GM21360 (cell line): ENCODE results near the gene RAB4B.
A peak's percentile ranks its signal among the peaks of the same experiment; 100 is the strongest.
"Not testable (repeated sequence)": the region's sequence is repeated elsewhere in the genome, so short reads cannot be mapped to it uniquely, and the experiment has no call there.

Source experiments
- ATAC-seq: cut with Tn5 transposase; IDR thresholded peaks from one replicate; pipeline ENCODE4 v1.9.1; 2021; ENCODE audit warnings: mild to moderate bottlenecking, moderate library complexity; ENCODE audit not compliant: unreplicated experiment

The RAB4B gene

GRCh38 chr19:40801426-40802299, 23.6 kb downstream of the RAB4B start:
- no peak for ATAC-seq

- no peak for ATAC-seq
These were observed 24.5 kb downstream of the RAB4B start for GRCh38 chr19:40802300-40803169.

GRCh38 chr19:40803170-40803856, 25.3 kb downstream of the RAB4B start:
- ATAC-seq = no peak

GRCh38 chr19:40803857-40804782, 26.1 kb downstream of the RAB4B start:
- ATAC-seq = no peak

- no peak for ATAC-seq
These were observed 26.8 kb downstream of the RAB4B start for GRCh38 chr19:40804783-40805242.

GRCh38 chr19:40805258-40805868, 27.3 kb downstream of the RAB4B start:
- ATAC-seq = no peak

GRCh38 chr19:40806423-40807146, 28.5 kb downstream of the RAB4B start:
- ATAC-seq = no peak

- ATAC-seq = no peak
These were observed 29.3 kb downstream of the RAB4B start for GRCh38 chr19:40807147-40808020.

GRCh38 chr19:40808021-40808325, 29.9 kb downstream of the RAB4B start:
- no peak for ATAC-seq

- no peak for ATAC-seq
These were observed 30.4 kb downstream of the RAB4B start for GRCh38 chr19:40808497-40808896.

GRCh38 chr19:40809358-40810086, 31.5 kb downstream of the RAB4B start:
- ATAC-seq = no peak

- no peak for ATAC-seq
These were observed 32.1 kb downstream of the RAB4B start for GRCh38 chr19:40810160-40810559.

GRCh38 chr19:40810649-40811408, 32.8 kb downstream of the RAB4B start:
- ATAC-seq = peak; percentile 47

GRCh38 chr19:40811478-40812341, 33.7 kb downstream of the RAB4B start:
- ATAC-seq = no peak

GRCh38 chr19:40812571-40812970, 34.5 kb downstream of the RAB4B start:
- not testable (repeated sequence) for ATAC-seq

GRCh38 chr19:40813182-40813581, 35.1 kb downstream of the RAB4B start:
- no peak for ATAC-seq
